ENCODE measurements around the gene RBM34.
A peak's percentile ranks its signal among the peaks of the same experiment; 100 is the strongest.

The RBM34 gene

GRCh38 chr1:235156265-235156664 lies 4.8 kb downstream of the RBM34 start:
- no peak for DNase-seq (ENCODE audit: low read depth)

- no peak for DNase-seq (ENCODE audit: low read depth)
Observed at GRCh38 chr1:235152235-235152634, 8.8 kb downstream of the RBM34 start.

- DNase-seq (ENCODE audit: low read depth), result no peak
Observed at GRCh38 chr1:235151033-235151432, 10.0 kb downstream of the RBM34 start.

DNA sequence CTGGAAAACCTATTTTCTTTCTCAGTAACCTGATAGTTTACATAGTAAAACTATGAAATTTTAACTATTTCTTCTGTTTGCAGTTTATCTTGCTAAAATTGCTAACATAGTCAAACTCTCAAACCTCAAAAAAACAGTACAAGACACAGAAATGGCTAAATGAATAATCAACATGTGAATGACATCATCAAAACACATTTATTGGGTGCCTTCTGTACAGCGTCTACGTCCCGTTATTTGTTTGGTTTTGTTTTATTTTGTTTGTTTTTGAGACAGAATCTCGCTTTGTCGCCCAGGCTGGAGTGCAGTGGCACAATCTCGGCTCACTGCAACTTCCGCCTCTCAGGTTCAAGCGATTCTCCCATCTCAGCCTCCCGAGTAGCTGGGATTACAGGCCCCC lies 11.2 kb downstream of the RBM34 start:
- no peak for DNase-seq (ENCODE audit: low read depth)

DNA sequence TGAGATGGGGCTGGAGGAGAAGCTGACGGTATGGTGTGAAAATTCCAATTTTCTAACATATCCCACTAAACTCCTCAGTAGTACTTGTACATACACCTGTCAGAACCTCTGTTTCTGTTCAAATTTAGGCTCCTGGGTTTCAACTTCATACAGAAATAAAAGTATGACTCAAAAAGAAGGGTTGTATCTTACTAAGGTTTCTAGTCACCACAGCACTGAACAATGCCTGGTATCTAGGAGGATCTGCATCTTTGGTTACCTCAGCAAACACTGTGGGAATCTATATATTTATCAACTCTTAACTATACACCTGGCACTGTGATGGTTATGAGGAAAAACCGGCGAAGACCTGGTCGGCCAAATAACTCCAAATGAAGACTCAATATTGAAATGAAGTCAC lies 13.8 kb downstream of the RBM34 start:
- DNase-seq (ENCODE audit: low read depth), result no peak

- DNase-seq (ENCODE audit: low read depth), result no peak
Observed at GRCh38 chr1:235145639-235146038, 15.4 kb downstream of the RBM34 start.

GRCh38 chr1:235142991-235143390 lies 18.1 kb downstream of the RBM34 start:
- DNase-seq (ENCODE audit: low read depth), result no peak

- DNase-seq (ENCODE audit: low read depth), result no peak
Observed at GRCh38 chr1:235139315-235139714, 21.7 kb downstream of the RBM34 start.

- DNase-seq (ENCODE audit: low read depth), result no peak
Observed at GRCh38 chr1:235138821-235139220, 22.2 kb downstream of the RBM34 start.

GRCh38 chr1:235136111-235136510 lies 24.9 kb downstream of the RBM34 start:
- no peak for DNase-seq (ENCODE audit: low read depth)

DNA sequence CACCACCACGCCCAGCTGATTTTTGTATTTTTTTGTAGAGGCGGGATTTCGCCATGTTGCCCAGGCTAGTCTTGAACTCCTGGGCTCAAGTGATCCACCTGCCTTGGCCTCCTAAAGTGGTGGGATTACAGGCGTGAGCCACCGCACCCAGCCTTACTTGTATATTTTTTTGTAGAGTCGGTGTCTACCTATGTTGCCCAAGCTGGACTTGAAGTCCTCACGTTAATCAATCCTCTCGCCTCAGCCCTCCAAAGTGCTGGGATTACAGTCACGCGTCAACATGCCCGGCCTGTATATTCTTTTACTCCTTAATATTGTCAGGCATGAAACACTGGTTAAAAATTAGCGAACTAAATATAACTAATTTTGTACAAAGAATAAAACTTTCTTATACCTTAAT lies 26.9 kb downstream of the RBM34 start:
- DNase-seq (ENCODE audit: low read depth), result no peak

DNA sequence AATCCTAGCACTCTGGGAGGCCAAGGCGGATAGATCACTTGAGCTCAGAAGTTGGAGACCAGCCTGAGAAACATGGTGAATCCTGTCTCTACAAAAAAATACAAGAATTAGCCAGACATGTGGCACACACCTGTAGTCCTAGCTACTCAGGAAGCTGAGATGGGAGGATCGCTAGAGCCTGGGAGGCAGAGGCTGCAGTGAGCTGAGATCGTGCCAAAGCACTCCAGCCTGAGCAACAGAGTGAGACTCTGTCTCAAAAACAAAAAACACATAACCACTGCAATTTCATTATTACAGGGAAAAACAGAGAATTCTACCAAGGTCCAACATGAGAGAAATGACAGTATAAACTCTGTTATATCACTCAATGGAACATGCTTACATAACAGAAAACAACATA lies 28.0 kb downstream of the RBM34 start:
- DNase-seq (ENCODE audit: low read depth), result no peak

DNA sequence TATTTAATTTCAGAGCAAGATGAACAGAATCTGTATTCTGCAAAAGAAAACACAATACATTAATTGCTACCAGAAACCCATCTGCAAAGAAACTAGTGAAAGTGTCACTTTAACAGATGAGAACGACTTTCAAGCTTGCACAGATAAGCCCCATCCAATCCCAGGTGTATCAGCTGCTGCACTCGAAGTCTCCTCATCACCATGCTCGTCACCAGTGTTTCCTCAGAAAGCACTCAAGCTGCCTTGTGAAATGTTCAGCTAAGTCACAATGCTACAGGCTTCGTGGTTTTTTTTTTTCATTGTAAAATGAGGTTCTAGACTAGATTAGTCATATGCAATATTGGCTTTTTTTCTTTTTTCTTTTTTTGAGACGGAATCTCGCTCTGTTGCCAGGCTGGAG lies 29.1 kb downstream of the RBM34 start:
- DNase-seq (ENCODE audit: low read depth), result no peak

GRCh38 chr1:235130766-235131270 lies 30.2 kb downstream of the RBM34 start:
- DNase-seq (ENCODE audit: low read depth), result no peak

GRCh38 chr1:235129774-235130570 lies 31.1 kb downstream of the RBM34 start:
- no peak for DNase-seq (ENCODE audit: low read depth)

DNA sequence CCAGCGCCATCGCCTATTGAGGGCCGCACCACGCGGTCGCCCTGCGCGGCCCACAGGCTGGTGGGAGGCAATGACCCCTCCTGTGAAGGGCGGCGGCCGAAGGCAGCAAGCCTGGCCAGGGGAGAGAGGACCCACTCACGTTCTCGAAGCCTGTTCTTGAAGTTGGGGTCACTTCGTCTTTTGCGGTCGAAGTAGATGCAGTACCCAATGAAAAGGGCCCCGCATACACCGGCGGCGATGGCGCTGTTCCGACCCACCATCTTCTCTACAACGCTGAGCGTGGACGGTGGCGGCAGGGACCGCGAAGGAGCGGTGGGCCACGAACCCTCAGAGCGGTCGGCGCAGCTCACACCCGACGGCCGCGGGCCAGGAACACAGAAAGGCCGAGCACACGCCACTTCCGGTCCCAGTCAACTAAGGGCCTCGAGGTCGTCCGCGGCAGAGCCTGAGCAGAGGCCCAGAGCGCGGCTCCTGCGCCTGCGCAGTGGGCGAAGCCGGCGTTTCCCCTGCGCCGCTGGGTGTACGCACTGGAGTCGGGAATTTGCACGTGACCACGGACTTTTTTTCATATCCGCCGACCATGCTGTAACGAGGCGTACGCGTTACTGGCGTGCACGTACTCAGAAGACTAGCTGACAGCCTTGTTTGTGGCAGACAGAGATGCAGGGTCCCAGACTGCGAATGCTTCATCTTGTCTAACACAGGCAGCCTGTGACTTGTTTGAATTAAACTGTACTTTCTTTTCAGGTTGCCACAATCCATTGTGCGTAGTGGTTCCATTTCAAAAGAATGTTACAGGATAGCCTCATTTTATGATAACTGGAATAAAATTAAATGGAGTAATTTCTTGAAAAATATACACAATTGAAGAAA lies 32.4 kb downstream of the RBM34 start, which contains the start of gene TOMM20:
TSS of gene TOMM20 (minus strand) at position 382 of the 873 bp plus-strand sequence. CDS start at position 260, 122 bp downstream.
- DNase-seq (ENCODE audit: low read depth), result peak; percentile 91

DNA sequence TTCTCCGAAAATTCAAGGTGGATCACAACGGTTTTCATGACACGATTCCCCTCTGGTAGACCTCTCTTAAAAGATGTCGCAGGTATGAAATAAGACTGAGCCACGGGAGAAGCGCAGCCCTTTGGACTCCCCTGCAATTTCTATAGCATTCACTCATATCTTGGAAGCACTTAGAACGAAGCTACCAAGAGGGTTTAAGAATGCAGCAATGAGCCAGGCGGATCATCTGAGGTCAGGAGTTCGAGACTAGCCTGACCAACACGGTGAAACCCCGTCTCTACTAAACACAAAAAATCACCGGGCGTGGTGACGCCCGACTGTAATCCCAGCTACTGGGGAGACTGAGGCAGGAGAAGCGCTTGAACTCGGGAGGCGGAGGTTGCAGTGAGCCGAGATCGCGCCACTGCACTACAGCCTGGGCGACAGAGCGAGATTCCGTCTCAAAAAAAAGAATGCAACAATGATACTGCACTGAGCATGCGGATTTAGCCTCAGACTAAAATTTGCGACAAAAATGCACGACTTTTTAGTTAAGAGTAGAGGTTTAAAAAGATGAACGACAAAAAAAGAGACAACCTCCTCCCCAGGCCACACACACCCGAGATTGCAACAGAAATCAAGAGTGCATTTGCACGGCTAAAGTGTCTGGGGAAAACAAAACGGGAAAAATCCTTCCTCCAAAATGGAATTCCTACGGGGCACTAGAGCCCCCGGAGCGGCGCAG lies 33.2 kb downstream of the RBM34 start:
- no peak for DNase-seq (ENCODE audit: low read depth)

DNA sequence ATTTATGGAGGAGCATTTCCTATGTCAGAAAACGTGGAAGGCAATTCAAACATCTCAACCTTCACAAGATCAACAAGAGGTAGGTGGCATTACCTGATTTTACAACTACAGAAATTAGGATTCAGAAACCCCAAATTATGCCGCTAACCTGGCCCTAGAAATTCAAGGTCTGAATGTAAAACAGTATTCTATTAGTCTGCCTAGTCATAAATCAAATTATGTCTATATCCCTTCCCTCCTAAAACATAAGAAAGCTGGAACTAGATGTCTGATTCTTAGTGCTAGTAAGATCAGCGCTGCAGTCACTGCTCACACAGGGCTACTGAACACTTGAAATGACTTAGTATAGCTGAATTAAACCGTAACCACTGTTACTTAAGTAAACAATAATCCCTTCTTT lies 33.8 kb downstream of the RBM34 start:
- no peak for DNase-seq (ENCODE audit: low read depth)

- DNase-seq (ENCODE audit: low read depth), result no peak
Observed at GRCh38 chr1:235124665-235125064, 36.4 kb downstream of the RBM34 start.

GRCh38 chr1:235124111-235124510 lies 36.9 kb downstream of the RBM34 start:
- no peak for DNase-seq (ENCODE audit: low read depth)

DNA sequence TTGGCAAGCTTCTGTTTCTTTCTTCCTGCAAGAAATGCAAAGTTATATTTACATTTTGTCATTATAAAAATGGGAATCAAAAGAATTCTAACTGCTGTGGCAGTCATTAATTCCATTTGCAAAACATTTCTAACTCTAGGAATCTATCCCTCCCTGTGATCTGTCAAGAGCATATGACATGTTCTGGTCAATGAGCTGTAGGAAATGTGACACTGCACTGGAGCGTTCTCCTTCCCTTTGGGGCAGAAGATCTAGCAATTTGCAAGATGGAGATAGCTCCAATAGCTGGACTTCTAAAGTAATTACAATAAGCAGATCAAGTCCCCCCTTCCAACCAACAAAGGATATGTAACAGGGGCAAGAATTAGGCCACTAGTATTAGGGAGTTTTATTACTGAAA lies 38.7 kb downstream of the RBM34 start:
- no peak for DNase-seq (ENCODE audit: low read depth)

DNA sequence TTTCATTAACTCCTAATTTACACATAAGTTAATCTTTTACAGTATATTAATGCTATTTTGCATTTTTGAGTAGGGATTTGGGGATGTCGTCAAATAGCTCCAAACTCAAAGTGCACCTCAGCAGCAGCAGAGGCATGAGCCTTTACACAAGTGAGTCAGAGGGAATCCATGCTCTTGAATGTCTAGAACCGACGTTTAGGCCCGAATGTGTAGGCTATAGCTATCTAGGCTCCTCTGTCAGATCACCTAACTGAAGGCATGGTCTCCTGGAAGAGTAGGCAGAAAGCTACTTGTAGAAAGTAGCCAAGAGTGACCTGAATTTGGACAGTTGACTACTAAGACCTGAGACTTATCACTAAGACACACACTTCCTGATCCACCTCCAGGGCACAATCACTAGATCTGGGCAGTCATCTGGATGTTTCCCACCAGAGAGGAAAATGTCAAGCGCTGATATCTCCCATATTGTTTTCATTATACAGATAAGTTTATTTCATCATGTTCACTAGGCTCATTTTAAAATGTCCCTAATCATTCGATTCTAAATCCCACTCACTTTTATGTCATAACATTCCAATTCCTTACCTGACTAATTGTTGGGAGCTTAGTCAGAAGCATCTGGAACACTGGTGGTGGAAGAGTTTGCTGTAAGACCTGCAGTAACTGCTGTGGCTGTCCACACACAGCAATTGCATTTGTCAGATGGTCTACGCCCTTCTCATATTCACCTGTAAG lies 47.7 kb downstream of the RBM34 start:
- DNase-seq (ENCODE audit: low read depth), result no peak

Data from activated T-helper 9 cell treated with anti-CD3 and anti-CD28 coated beads, Interleukin-2, amount 50 U/mL, for 16 hours (primary cell).